ENCODE results near the gene TGM1.

The TGM1 gene

GRCh38 chr14:24281636-24282035 is 18.7 kb upstream of the TGM1 start:
- Histone ChIP-seq H3K4me3 (ENCODE audit: low read depth in 1 of 5, low read length in 5 of 5) (no peak overlapping the region), H3K9me3 (ENCODE audit: control insufficient read depth in 5 of 5, low read length in 5 of 5) (no peaks in the 10 kb centered on the region), H3K27ac (ENCODE audit: low read depth, low read length) (peak overlapping the region; percentile 26), H3K27me3 (ENCODE audit: control insufficient read depth in 5 of 5, insufficient read depth in 4 of 5, low read length in 5 of 5) (no peaks in the 10 kb centered on the region), H3K4me1 (ENCODE audit: control insufficient read depth in 5 of 5, insufficient read depth in 5 of 5, low read length in 5 of 5) (peaks cover 3 to 72% (median 64%) of the 10 kb centered on the region in 5 donors), H3K36me3 (ENCODE audit: control insufficient read depth in 5 of 5, insufficient read depth in 5 of 5, low read length in 5 of 5) (no peaks in the 10 kb centered on the region), H3K9ac (ENCODE audit: low read length in 5 of 5) (no peak overlapping the region)

- Histone ChIP-seq H3K27me3 (ENCODE audit: control insufficient read depth in 5 of 5, insufficient read depth in 4 of 5, low read length in 5 of 5) (no peaks in the 10 kb centered on the region), H3K9ac (ENCODE audit: low read length in 5 of 5) (peak overlapping the region in 1 of 5 donors; percentile 30), H3K4me1 (ENCODE audit: control insufficient read depth in 5 of 5, insufficient read depth in 5 of 5, low read length in 5 of 5) (peaks cover 3 to 72% (median 64%) of the 10 kb centered on the region in 5 donors), H3K9me3 (ENCODE audit: control insufficient read depth in 5 of 5, low read length in 5 of 5) (no peaks in the 10 kb centered on the region), H3K4me3 (ENCODE audit: low read depth in 1 of 5, low read length in 5 of 5) (no peak overlapping the region), H3K36me3 (ENCODE audit: control insufficient read depth in 5 of 5, insufficient read depth in 5 of 5, low read length in 5 of 5) (no peaks in the 10 kb centered on the region), H3K27ac (ENCODE audit: low read depth, low read length) (peak overlapping the region; percentile 26)
Observed at GRCh38 chr14:24280797-24281460, 18.0 kb upstream of the TGM1 start.

- H3K27ac ChIP-seq (ENCODE audit: low read depth, low read length) = no peak overlapping the region
- H3K9me3 ChIP-seq (ENCODE audit: control insufficient read depth in 5 of 5, low read length in 5 of 5) = no peaks in the 10 kb centered on the region
- H3K36me3 ChIP-seq (ENCODE audit: control insufficient read depth in 5 of 5, insufficient read depth in 5 of 5, low read length in 5 of 5) = no peaks in the 10 kb centered on the region
- H3K4me1 ChIP-seq (ENCODE audit: control insufficient read depth in 5 of 5, insufficient read depth in 5 of 5, low read length in 5 of 5) = peaks cover 3 to 78% (median 66%) of the 10 kb centered on the region in 5 donors
- no peak overlapping the region for H3K9ac ChIP-seq (ENCODE audit: low read length in 5 of 5)
- no peaks in the 10 kb centered on the region for H3K27me3 ChIP-seq (ENCODE audit: control insufficient read depth in 5 of 5, insufficient read depth in 4 of 5, low read length in 5 of 5)
- no peak overlapping the region for H3K4me3 ChIP-seq (ENCODE audit: low read depth in 1 of 5, low read length in 5 of 5)
Observed at GRCh38 chr14:24279301-24280186, 16.6 kb upstream of the TGM1 start.

- Histone ChIP-seq H3K9ac (ENCODE audit: low read length in 5 of 5) (no peak overlapping the region), H3K4me1 (ENCODE audit: control insufficient read depth in 5 of 5, insufficient read depth in 5 of 5, low read length in 5 of 5) (peaks cover 3 to 77% (median 66%) of the 10 kb centered on the region in 5 donors), H3K36me3 (ENCODE audit: control insufficient read depth in 5 of 5, insufficient read depth in 5 of 5, low read length in 5 of 5) (no peaks in the 10 kb centered on the region), H3K27ac (ENCODE audit: low read depth, low read length) (peak overlapping the region; percentile 51), H3K27me3 (ENCODE audit: control insufficient read depth in 5 of 5, insufficient read depth in 4 of 5, low read length in 5 of 5) (no peaks in the 10 kb centered on the region), H3K4me3 (ENCODE audit: low read depth in 1 of 5, low read length in 5 of 5) (no peak overlapping the region), H3K9me3 (ENCODE audit: control insufficient read depth in 5 of 5, low read length in 5 of 5) (no peaks in the 10 kb centered on the region)
Observed at GRCh38 chr14:24278424-24278823, 15.4 kb upstream of the TGM1 start.

- H3K4me1 ChIP-seq (ENCODE audit: control insufficient read depth in 5 of 5, insufficient read depth in 5 of 5, low read length in 5 of 5) = peaks cover 3 to 81% (median 68%) of the 10 kb centered on the region in 5 donors
- peak overlapping the region in 1 of 5 donors; percentile 9 for H3K9ac ChIP-seq (ENCODE audit: low read length in 5 of 5)
- peak overlapping the region; percentile 51 for H3K27ac ChIP-seq (ENCODE audit: low read depth, low read length)
- H3K36me3 ChIP-seq (ENCODE audit: control insufficient read depth in 5 of 5, insufficient read depth in 5 of 5, low read length in 5 of 5) = no peaks in the 10 kb centered on the region
- peak overlapping the region in 1 of 5 donors; percentile 31 for H3K4me3 ChIP-seq (ENCODE audit: low read depth in 1 of 5, low read length in 5 of 5)
- no peaks in the 10 kb centered on the region for H3K27me3 ChIP-seq (ENCODE audit: control insufficient read depth in 5 of 5, insufficient read depth in 4 of 5, low read length in 5 of 5)
- no peaks in the 10 kb centered on the region for H3K9me3 ChIP-seq (ENCODE audit: control insufficient read depth in 5 of 5, low read length in 5 of 5)
Observed at GRCh38 chr14:24277606-24278321, 14.8 kb upstream of the TGM1 start.

- no peaks in the 10 kb centered on the region for H3K36me3 ChIP-seq (ENCODE audit: control insufficient read depth in 5 of 5, insufficient read depth in 5 of 5, low read length in 5 of 5)
- no peaks in the 10 kb centered on the region for H3K27me3 ChIP-seq (ENCODE audit: control insufficient read depth in 5 of 5, insufficient read depth in 4 of 5, low read length in 5 of 5)
- peak overlapping the region; percentile 51 for H3K27ac ChIP-seq (ENCODE audit: low read depth, low read length)
- no peaks in the 10 kb centered on the region for H3K9me3 ChIP-seq (ENCODE audit: control insufficient read depth in 5 of 5, low read length in 5 of 5)
- H3K4me3 ChIP-seq (ENCODE audit: low read depth in 1 of 5, low read length in 5 of 5) = peak overlapping the region in 1 of 5 donors; percentile 31
- peaks cover 3 to 79% (median 75%) of the 10 kb centered on the region in 5 donors for H3K4me1 ChIP-seq (ENCODE audit: control insufficient read depth in 5 of 5, insufficient read depth in 5 of 5, low read length in 5 of 5)
- no peak overlapping the region for H3K9ac ChIP-seq (ENCODE audit: low read length in 5 of 5)
Observed at GRCh38 chr14:24277071-24277470, 14.1 kb upstream of the TGM1 start.

- no peaks in the 10 kb centered on the region for H3K27me3 ChIP-seq (ENCODE audit: control insufficient read depth in 5 of 5, insufficient read depth in 4 of 5, low read length in 5 of 5)
- peaks cover 4 to 71% (median 67%) of the 10 kb centered on the region in 5 donors for H3K4me1 ChIP-seq (ENCODE audit: control insufficient read depth in 5 of 5, insufficient read depth in 5 of 5, low read length in 5 of 5)
- no peak overlapping the region for H3K4me3 ChIP-seq (ENCODE audit: low read depth in 1 of 5, low read length in 5 of 5)
- peaks cover 0 to 10% (median 7%) of the 10 kb centered on the region in 5 donors for H3K36me3 ChIP-seq (ENCODE audit: control insufficient read depth in 5 of 5, insufficient read depth in 5 of 5, low read length in 5 of 5)
- H3K9me3 ChIP-seq (ENCODE audit: control insufficient read depth in 5 of 5, low read length in 5 of 5) = no peaks in the 10 kb centered on the region
- no peak overlapping the region for H3K9ac ChIP-seq (ENCODE audit: low read length in 5 of 5)
- H3K27ac ChIP-seq (ENCODE audit: low read depth, low read length) = peak overlapping the region; percentile 64
Observed at GRCh38 chr14:24274101-24274543, 11.1 kb upstream of the TGM1 start.

- Histone ChIP-seq H3K9me3 (ENCODE audit: control insufficient read depth in 5 of 5, low read length in 5 of 5) (no peaks in the 10 kb centered on the region), H3K4me1 (ENCODE audit: control insufficient read depth in 5 of 5, insufficient read depth in 5 of 5, low read length in 5 of 5) (peaks cover 4 to 65% (median 61%) of the 10 kb centered on the region in 5 donors), H3K36me3 (ENCODE audit: control insufficient read depth in 5 of 5, insufficient read depth in 5 of 5, low read length in 5 of 5) (peaks cover 0 to 16% (median 11%) of the 10 kb centered on the region in 5 donors), H3K27me3 (ENCODE audit: control insufficient read depth in 5 of 5, insufficient read depth in 4 of 5, low read length in 5 of 5) (no peaks in the 10 kb centered on the region), H3K9ac (ENCODE audit: low read length in 5 of 5) (no peak overlapping the region), H3K4me3 (ENCODE audit: low read depth in 1 of 5, low read length in 5 of 5) (no peak overlapping the region), H3K27ac (ENCODE audit: low read depth, low read length) (peak overlapping the region; percentile 64)
Observed at GRCh38 chr14:24273422-24273998, 10.5 kb upstream of the TGM1 start.

GRCh38 chr14:24272467-24272866 is 9.5 kb upstream of the TGM1 start:
- Histone ChIP-seq H3K27ac (ENCODE audit: low read depth, low read length) (no peak overlapping the region), H3K9ac (ENCODE audit: low read length in 5 of 5) (no peak overlapping the region), H3K4me1 (ENCODE audit: control insufficient read depth in 5 of 5, insufficient read depth in 5 of 5, low read length in 5 of 5) (peaks cover 4 to 54% (median 51%) of the 10 kb centered on the region in 5 donors)

More at GRCh38 chr14:24272467-24272866, 9.5 kb upstream of the TGM1 start:
- Histone ChIP-seq H3K9me3 (ENCODE audit: control insufficient read depth in 5 of 5, low read length in 5 of 5) (no peaks in the 10 kb centered on the region), H3K36me3 (ENCODE audit: control insufficient read depth in 5 of 5, insufficient read depth in 5 of 5, low read length in 5 of 5) (peaks cover 0 to 26% (median 20%) of the 10 kb centered on the region in 5 donors), H3K27me3 (ENCODE audit: control insufficient read depth in 5 of 5, insufficient read depth in 4 of 5, low read length in 5 of 5) (no peaks in the 10 kb centered on the region), H3K4me3 (ENCODE audit: low read depth in 1 of 5, low read length in 5 of 5) (no peak overlapping the region)

Measured in subcutaneous abdominal adipose tissue (tissue), 5 donors.